Measurements from ENCODE around the gene GNAQ. TPM values are rescaled to one million over a fixed set of nuclear protein-coding genes. Genes with fewer than 3 reads are reported as not detected.

Gene GNAQ
- total RNA-seq, 1 experiment from 2014 or later, result 55.5 TPM

- TF ChIP-seq AR (CRISPR knock-in tag; IDR thresholded peaks at IDR 0.05) (no peak), FOXK1 (CRISPR knock-in tag; IDR thresholded peaks at IDR 0.05) (no peak), MAX (CRISPR knock-in tag; IDR thresholded peaks at IDR 0.05) (no peak), STAT6 (CRISPR knock-in tag; conservative IDR thresholded peaks at IDR 0.05; ENCODE audit: low read depth) (no peak), HMGXB4 (CRISPR knock-in tag; IDR thresholded peaks at IDR 0.05) (no peak), ATF2 (CRISPR knock-in tag; IDR thresholded peaks at IDR 0.05; ENCODE audit: borderline replicate concordance, low read depth) (no peak), ATF3 (CRISPR knock-in tag; conservative IDR thresholded peaks at IDR 0.05) (no peak)
Observed at GRCh38 chr9:77802515-77803293, 228.9 kb downstream of the GNAQ start (continued).

- no peaks in the 10 kb centered on the region for H3K36me3 Mint-ChIP-seq
- no peaks in the 10 kb centered on the region for H3K9me3 Mint-ChIP-seq
- no peak overlapping the region for H3K4me3 Mint-ChIP-seq
- H3K4me1 Mint-ChIP-seq, result peaks cover 21% of the 10 kb centered on the region
- ATAC-seq, result no peak
- H3K27ac Mint-ChIP-seq, result no peak overlapping the region
- CTCF ChIA-PET, result interaction anchor here (1.6 kb wide), 1 partner anchor 175 kb away, joined by 4 read pairs; no protein-coding TSS in a partner anchor
- no peak for DNase-seq (ENCODE audit: low spot score)
- no peaks in the 10 kb centered on the region for H3K27me3 Mint-ChIP-seq (ENCODE audit: low read depth)
- POLR2A ChIA-PET, result no interaction called here
- TF ChIP-seq ZNF317 (CRISPR knock-in tag; IDR thresholded peaks at IDR 0.05; ENCODE audit: borderline replicate concordance, low read depth) (no peak), TCF7 (CRISPR knock-in tag; IDR thresholded peaks at IDR 0.05; ENCODE audit: low read depth) (no peak), PRRX2 (CRISPR knock-in tag; IDR thresholded peaks at IDR 0.05) (no peak), NFATC4 (CRISPR knock-in tag; IDR thresholded peaks at IDR 0.05) (no peak), ATF3 (CRISPR knock-in tag; conservative IDR thresholded peaks at IDR 0.05) (no peak), GTF2I (CRISPR knock-in tag; conservative IDR thresholded peaks at IDR 0.05) (no peak), CBFB (CRISPR knock-in tag; IDR thresholded peaks at IDR 0.05; ENCODE audit: low read depth) (no peak), AFF4 (CRISPR knock-in tag; IDR thresholded peaks at IDR 0.05; ENCODE audit: borderline replicate concordance) (no peak), ZNF121 (CRISPR knock-in tag; IDR thresholded peaks at IDR 0.05) (no peak), ESRRA (CRISPR knock-in tag; IDR thresholded peaks at IDR 0.05; ENCODE audit: borderline replicate concordance) (no peak), PRDM15 (CRISPR knock-in tag; IDR thresholded peaks at IDR 0.05) (no peak)
Observed at GRCh38 chr9:77802064-77802463, 229.5 kb downstream of the GNAQ start.

Measured in WTC11 (cell line).